HepG2 (cell line): ENCODE data around the gene SIGMAR1. TPM values are rescaled to one million over a fixed set of nuclear protein-coding genes. Genes with fewer than 3 reads are reported as not detected.

ENCODE experiments used
- ARID2 ChIP-seq: sonication (generic); formaldehyde crosslinking; IDR thresholded peaks from 2 replicates; pipeline ENCODE4 v1.8.1; 2022; ENCODE audit warnings: mild to moderate bottlenecking, missing genetic modification reagents, borderline replicate concordance
- ELF4 ChIP-seq: sonication (generic); formaldehyde crosslinking; IDR thresholded peaks from 2 replicates; pipeline ENCODE4 v1.5.0; 2020; ENCODE audit warnings: missing genetic modification reagents, mild to moderate bottlenecking, moderate library complexity, borderline replicate concordance
- ZFP36L2 ChIP-seq: sonication (generic); formaldehyde crosslinking; IDR thresholded peaks from 2 replicates; pipeline ENCODE4 v1.4.0; 2020; ENCODE audit warnings: missing genetic modification reagents
- ZNF3 ChIP-seq: IDR thresholded peaks from 2 replicates; pipeline ENCODE4 v1.7.0; 2017; ENCODE audit warnings: inconsistent platforms
- ZNF644 ChIP-seq: IDR thresholded peaks from 2 replicates; pipeline ENCODE4 v1.6.1; 2016; ENCODE audit warnings: low read depth
- ZNF891 ChIP-seq: sonication (generic); formaldehyde crosslinking; IDR thresholded peaks from 2 replicates; pipeline ENCODE4 v1.5.0; 2020; ENCODE audit warnings: mild to moderate bottlenecking, missing genetic modification reagents
- polyA plus RNA-seq, 8 experiments: library from polyadenylated mRNA; depleted of rRNA in 3 of 8; stranded (reverse) in 7 of 8; unstranded in 1 of 8; fragments of >200 nt; fragmentation: Illumina TruSeq in 4 of 8; extraction: Trizol in 4 of 8; gene quantifications; 2 replicates each; pipeline versions ENCODE4 v1.2.1 to v1.2.3, GENCODE V29; 2011 to 2016; ENCODE audit warnings: low read depth in 4 of 8, missing spikeins in 1 of 8, mixed read lengths in 1 of 8; ENCODE audit not compliant: insufficient read depth in 1 of 8
- total RNA-seq, 5 experiments: library from RNA; depleted of rRNA; stranded (reverse); fragments of >200 nt; fragmentation: Illumina TruSeq; extraction: Trizol; gene quantifications; 2 replicates each; pipeline ENCODE4 v1.2.3, GENCODE V29; 2016; ENCODE audit warnings: low read depth in 1 of 5
- TF ChIP-seq, protein P1 (sequence below): sonication (generic); formaldehyde crosslinking; IDR thresholded peaks from 2 replicates; pipeline ENCODE4 v1.5.0; 2020; ENCODE audit warnings: mild to moderate bottlenecking, missing genetic modification reagents
- TF ChIP-seq, protein P2 (sequence below), 2 experiments: sonication (generic) in 1 of 2; formaldehyde crosslinking in 1 of 2; IDR thresholded peaks; 2 replicates each; pipeline versions ENCODE4 v1.4.0 to v1.6.1; 2018 to 2020; ENCODE audit warnings: missing genetic modification reagents in 2 of 2, borderline replicate concordance in 1 of 2, low read depth in 1 of 2, mild to moderate bottlenecking in 1 of 2, missing biosample characterization in 1 of 2
- TF ChIP-seq, protein P3 (sequence below): sonication (generic); formaldehyde crosslinking; IDR thresholded peaks from 2 replicates; pipeline ENCODE4 v1.5.0; 2020; ENCODE audit warnings: mild to moderate bottlenecking, missing genetic modification reagents, borderline replicate concordance
- TF ChIP-seq, protein P4 (sequence below): IDR thresholded peaks from 2 replicates; pipeline ENCODE4 v1.6.1; 2016; ENCODE audit warnings: missing genetic modification reagents, missing compliant biosample characterization
- TF ChIP-seq, protein P5 (sequence below): sonication (generic); formaldehyde crosslinking; IDR thresholded peaks from 2 replicates; pipeline ENCODE4 v1.8.0; 2022; ENCODE audit warnings: mild to moderate bottlenecking, missing genetic modification reagents, moderate library complexity
- TF ChIP-seq, protein P6 (sequence below): sonication (generic); formaldehyde crosslinking; IDR thresholded peaks from 2 replicates; pipeline ENCODE4 v1.4.0; 2020; ENCODE audit warnings: missing genetic modification reagents

Gene SIGMAR1
- total and polyA plus RNA-seq, 2 of the 13 experiments (the other 11 are each of a cell fraction or from before 2014, with no cell fraction given) = 38.9 to 60.8 TPM

DNA sequence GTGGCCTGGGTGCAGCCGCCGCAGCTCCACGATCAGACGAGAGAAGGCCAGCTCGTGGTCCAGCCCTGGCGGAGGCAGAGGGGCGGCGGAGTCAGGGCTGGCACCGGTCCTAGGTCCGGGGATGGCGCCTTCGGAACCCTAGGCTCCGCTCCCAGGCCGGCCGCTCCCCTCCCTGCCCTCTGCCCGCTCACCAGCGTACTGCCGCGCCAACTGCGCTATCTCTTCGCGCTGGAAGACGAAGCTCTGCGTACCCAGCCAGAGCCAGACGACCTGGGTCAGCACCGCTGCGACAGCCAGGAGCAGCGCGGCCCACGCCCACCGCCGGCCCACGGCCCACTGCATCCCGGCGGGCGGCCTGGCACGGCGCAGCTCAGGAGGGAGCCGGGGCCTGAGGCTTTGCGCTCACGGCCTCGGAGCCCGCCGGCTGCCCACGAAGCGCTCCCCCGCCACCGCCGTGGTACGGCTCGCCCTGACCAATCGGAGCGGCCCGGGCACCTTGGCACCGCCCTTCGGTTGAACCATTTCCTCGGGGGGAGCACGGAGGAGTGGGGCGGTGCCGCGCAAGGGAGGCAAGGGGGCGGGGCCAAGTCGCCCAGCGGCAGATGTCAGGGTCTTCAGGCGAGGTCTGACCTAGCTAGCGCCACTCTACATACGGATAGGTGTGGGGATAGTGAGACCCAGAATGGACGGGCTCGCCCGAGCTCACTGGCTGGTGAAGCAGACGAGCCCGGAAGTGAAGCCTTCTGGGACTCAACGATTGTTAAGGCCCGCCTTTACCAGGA lies at the start of gene SIGMAR1 (continued):
- TF ChIP-seq ARID2 (CRISPR knock-in tag) = 0 out of 2 replicates have a peak, but pooled peaks have one; percentile 48
- TF ChIP-seq ZNF644 (CRISPR knock-in tag) = no peak
- no peak for TF ChIP-seq ELF4 (CRISPR knock-in tag)
- TF ChIP-seq ZNF3 (CRISPR knock-in tag) = no peak
- TF ChIP-seq, protein P1, sequence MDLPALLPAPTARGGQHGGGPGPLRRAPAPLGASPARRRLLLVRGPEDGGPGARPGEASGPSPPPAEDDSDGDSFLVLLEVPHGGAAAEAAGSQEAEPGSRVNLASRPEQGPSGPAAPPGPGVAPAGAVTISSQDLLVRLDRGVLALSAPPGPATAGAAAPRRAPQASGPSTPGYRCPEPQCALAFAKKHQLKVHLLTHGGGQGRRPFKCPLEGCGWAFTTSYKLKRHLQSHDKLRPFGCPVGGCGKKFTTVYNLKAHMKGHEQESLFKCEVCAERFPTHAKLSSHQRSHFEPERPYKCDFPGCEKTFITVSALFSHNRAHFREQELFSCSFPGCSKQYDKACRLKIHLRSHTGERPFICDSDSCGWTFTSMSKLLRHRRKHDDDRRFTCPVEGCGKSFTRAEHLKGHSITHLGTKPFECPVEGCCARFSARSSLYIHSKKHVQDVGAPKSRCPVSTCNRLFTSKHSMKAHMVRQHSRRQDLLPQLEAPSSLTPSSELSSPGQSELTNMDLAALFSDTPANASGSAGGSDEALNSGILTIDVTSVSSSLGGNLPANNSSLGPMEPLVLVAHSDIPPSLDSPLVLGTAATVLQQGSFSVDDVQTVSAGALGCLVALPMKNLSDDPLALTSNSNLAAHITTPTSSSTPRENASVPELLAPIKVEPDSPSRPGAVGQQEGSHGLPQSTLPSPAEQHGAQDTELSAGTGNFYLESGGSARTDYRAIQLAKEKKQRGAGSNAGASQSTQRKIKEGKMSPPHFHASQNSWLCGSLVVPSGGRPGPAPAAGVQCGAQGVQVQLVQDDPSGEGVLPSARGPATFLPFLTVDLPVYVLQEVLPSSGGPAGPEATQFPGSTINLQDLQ (CRISPR knock-in tag) = peak; percentile 26; the same call in 1 of the 2 replicates
- TF ChIP-seq, protein P2, sequence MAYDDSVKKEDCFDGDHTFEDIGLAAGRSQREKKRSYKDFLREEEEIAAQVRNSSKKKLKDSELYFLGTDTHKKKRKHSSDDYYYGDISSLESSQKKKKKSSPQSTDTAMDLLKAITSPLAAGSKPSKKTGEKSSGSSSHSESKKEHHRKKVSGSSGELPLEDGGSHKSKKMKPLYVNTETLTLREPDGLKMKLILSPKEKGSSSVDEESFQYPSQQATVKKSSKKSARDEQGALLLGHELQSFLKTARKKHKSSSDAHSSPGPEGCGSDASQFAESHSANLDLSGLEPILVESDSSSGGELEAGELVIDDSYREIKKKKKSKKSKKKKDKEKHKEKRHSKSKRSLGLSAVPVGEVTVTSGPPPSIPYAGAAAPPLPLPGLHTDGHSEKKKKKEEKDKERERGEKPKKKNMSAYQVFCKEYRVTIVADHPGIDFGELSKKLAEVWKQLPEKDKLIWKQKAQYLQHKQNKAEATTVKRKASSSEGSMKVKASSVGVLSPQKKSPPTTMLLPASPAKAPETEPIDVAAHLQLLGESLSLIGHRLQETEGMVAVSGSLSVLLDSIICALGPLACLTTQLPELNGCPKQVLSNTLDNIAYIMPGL (CRISPR knock-in tag; IDR thresholded peaks at IDR 0.05; ENCODE audit: borderline replicate concordance in 1 of 2, low read depth in 1 of 2) = peak in 1 of 2 experiments; percentile 60; a peak in 3 of 4 replicates
- TF ChIP-seq, protein P3, sequence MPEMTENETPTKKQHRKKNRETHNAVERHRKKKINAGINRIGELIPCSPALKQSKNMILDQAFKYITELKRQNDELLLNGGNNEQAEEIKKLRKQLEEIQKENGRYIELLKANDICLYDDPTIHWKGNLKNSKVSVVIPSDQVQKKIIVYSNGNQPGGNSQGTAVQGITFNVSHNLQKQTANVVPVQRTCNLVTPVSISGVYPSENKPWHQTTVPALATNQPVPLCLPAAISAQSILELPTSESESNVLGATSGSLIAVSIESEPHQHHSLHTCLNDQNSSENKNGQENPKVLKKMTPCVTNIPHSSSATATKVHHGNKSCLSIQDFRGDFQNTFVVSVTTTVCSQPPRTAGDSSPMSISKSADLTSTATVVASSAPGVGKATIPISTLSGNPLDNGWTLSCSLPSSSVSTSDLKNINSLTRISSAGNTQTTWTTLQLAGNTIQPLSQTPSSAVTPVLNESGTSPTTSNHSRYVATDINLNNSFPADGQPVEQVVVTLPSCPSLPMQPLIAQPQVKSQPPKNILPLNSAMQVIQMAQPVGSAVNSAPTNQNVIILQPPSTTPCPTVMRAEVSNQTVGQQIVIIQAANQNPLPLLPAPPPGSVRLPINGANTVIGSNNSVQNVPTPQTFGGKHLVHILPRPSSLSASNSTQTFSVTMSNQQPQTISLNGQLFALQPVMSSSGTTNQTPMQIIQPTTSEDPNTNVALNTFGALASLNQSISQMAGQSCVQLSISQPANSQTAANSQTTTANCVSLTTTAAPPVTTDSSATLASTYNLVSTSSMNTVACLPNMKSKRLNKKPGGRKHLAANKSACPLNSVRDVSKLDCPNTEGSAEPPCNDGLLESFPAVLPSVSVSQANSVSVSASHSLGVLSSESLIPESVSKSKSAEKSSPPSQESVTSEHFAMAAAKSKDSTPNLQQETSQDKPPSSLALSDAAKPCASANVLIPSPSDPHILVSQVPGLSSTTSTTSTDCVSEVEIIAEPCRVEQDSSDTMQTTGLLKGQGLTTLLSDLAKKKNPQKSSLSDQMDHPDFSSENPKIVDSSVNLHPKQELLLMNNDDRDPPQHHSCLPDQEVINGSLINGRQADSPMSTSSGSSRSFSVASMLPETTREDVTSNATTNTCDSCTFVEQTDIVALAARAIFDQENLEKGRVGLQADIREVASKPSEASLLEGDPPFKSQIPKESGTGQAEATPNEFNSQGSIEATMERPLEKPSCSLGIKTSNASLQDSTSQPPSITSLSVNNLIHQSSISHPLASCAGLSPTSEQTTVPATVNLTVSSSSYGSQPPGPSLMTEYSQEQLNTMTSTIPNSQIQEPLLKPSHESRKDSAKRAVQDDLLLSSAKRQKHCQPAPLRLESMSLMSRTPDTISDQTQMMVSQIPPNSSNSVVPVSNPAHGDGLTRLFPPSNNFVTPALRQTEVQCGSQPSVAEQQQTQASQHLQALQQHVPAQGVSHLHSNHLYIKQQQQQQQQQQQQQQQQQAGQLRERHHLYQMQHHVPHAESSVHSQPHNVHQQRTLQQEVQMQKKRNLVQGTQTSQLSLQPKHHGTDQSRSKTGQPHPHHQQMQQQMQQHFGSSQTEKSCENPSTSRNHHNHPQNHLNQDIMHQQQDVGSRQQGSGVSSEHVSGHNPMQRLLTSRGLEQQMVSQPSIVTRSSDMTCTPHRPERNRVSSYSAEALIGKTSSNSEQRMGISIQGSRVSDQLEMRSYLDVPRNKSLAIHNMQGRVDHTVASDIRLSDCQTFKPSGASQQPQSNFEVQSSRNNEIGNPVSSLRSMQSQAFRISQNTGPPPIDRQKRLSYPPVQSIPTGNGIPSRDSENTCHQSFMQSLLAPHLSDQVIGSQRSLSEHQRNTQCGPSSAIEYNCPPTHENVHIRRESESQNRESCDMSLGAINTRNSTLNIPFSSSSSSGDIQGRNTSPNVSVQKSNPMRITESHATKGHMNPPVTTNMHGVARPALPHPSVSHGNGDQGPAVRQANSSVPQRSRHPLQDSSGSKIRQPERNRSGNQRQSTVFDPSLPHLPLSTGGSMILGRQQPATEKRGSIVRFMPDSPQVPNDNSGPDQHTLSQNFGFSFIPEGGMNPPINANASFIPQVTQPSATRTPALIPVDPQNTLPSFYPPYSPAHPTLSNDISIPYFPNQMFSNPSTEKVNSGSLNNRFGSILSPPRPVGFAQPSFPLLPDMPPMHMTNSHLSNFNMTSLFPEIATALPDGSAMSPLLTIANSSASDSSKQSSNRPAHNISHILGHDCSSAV (CRISPR knock-in tag) = 0 out of 2 replicates have a peak, but pooled peaks have one; percentile 59
- TF ChIP-seq, protein P4, sequence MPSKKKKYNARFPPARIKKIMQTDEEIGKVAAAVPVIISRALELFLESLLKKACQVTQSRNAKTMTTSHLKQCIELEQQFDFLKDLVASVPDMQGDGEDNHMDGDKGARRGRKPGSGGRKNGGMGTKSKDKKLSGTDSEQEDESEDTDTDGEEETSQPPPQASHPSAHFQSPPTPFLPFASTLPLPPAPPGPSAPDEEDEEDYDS = peak; percentile 77
- TF ChIP-seq, protein P5, sequence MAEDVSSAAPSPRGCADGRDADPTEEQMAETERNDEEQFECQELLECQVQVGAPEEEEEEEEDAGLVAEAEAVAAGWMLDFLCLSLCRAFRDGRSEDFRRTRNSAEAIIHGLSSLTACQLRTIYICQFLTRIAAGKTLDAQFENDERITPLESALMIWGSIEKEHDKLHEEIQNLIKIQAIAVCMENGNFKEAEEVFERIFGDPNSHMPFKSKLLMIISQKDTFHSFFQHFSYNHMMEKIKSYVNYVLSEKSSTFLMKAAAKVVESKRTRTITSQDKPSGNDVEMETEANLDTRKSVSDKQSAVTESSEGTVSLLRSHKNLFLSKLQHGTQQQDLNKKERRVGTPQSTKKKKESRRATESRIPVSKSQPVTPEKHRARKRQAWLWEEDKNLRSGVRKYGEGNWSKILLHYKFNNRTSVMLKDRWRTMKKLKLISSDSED (CRISPR knock-in tag) = peak; percentile 98
- TF ChIP-seq ZFP36L2 (CRISPR knock-in tag) = no peak
- peak; percentile 73 for TF ChIP-seq ZNF891 (CRISPR knock-in tag)
- TF ChIP-seq, protein P6, sequence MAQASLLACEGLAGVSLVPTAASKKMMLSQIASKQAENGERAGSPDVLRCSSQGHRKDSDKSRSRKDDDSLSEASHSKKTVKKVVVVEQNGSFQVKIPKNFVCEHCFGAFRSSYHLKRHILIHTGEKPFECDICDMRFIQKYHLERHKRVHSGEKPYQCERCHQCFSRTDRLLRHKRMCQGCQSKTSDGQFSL (CRISPR knock-in tag) = no peak
